HEK293 (cell line): Measurements from ENCODE around the gene CDK1.

Experiments used
- ZBTB17 ChIP-seq: fragments of 450-650 bp; formaldehyde crosslinking; IDR thresholded peaks from 2 replicates; pipeline ENCODE4 v1.5.1; 2016; ENCODE audit warnings: missing biosample characterization, missing genetic modification characterization
- TF ChIP-seq, protein P1 (sequence below): fragments of 450-650 bp; formaldehyde crosslinking; IDR thresholded peaks from 2 replicates; pipeline ENCODE4 v1.5.1; 2016; ENCODE audit warnings: missing biosample characterization, missing genetic modification characterization
- TF ChIP-seq, protein P2 (sequence below): fragments of 450-650 bp; formaldehyde crosslinking; IDR thresholded peaks from 2 replicates; pipeline ENCODE4 v1.5.1; 2017; ENCODE audit warnings: missing biosample characterization, missing genetic modification characterization

DNA sequence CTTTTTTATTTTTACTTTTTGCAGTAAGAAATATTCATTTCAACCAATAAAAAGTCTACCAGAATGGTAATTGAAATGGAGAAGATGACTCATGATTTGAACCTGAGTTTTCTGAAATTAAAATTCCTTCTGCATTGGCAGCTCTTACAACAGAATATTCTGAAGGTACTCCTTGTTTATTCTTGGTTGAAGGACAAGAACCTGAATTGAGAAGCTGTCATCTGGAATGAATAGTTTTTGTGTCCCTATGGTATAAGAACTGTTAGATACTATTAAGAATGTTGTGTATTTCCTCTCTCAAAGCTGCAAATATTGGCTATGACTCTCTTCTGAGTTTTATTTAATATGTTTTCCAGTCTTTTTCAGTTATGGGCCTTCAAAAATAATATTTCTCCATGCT is 56.1 kb downstream of the CDK1 start:
- TF ChIP-seq ZBTB17 (tag by site-specific recombination) = no peak
- TF ChIP-seq, protein P1, sequence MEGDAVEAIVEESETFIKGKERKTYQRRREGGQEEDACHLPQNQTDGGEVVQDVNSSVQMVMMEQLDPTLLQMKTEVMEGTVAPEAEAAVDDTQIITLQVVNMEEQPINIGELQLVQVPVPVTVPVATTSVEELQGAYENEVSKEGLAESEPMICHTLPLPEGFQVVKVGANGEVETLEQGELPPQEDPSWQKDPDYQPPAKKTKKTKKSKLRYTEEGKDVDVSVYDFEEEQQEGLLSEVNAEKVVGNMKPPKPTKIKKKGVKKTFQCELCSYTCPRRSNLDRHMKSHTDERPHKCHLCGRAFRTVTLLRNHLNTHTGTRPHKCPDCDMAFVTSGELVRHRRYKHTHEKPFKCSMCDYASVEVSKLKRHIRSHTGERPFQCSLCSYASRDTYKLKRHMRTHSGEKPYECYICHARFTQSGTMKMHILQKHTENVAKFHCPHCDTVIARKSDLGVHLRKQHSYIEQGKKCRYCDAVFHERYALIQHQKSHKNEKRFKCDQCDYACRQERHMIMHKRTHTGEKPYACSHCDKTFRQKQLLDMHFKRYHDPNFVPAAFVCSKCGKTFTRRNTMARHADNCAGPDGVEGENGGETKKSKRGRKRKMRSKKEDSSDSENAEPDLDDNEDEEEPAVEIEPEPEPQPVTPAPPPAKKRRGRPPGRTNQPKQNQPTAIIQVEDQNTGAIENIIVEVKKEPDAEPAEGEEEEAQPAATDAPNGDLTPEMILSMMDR (tag by site-specific recombination) = no peak
- TF ChIP-seq, protein P2, sequence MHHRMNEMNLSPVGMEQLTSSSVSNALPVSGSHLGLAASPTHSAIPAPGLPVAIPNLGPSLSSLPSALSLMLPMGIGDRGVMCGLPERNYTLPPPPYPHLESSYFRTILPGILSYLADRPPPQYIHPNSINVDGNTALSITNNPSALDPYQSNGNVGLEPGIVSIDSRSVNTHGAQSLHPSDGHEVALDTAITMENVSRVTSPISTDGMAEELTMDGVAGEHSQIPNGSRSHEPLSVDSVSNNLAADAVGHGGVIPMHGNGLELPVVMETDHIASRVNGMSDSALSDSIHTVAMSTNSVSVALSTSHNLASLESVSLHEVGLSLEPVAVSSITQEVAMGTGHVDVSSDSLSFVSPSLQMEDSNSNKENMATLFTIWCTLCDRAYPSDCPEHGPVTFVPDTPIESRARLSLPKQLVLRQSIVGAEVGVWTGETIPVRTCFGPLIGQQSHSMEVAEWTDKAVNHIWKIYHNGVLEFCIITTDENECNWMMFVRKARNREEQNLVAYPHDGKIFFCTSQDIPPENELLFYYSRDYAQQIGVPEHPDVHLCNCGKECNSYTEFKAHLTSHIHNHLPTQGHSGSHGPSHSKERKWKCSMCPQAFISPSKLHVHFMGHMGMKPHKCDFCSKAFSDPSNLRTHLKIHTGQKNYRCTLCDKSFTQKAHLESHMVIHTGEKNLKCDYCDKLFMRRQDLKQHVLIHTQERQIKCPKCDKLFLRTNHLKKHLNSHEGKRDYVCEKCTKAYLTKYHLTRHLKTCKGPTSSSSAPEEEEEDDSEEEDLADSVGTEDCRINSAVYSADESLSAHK (tag by site-specific recombination) = no peak
